Memory B cell (primary cell): ENCODE results near the gene ABCA2.
"Not testable (repeated sequence)": the region's sequence is repeated elsewhere in the genome, so short reads cannot be mapped to it uniquely, and the experiment has no call there.

Source experiments
- ATAC-seq: fragments of 150-1000 bp; cut with Tn5 transposase; 2 replicates; pipeline ENCODE4 v1.10.0; 2021; ENCODE audit warnings: low read depth, mild to moderate bottlenecking, moderate library complexity
- DNase-seq, 2 donors: peaks; one replicate each; pipeline ENCODE4 v3.0.0; 2022; ENCODE audit warnings: low spot score in 2 of 2
- H3K27ac Mint-ChIP-seq: one replicate; pipeline ENCODE4 v1.8.0; 2022; ENCODE audit warnings: mild to moderate bottlenecking, moderate library complexity, mixed read lengths
- H3K27me3 Mint-ChIP-seq: one replicate; pipeline ENCODE4 v1.8.0; 2022; ENCODE audit warnings: mixed read lengths
- H3K36me3 Mint-ChIP-seq: one replicate; pipeline ENCODE4 v1.8.0; 2022; ENCODE audit warnings: mild to moderate bottlenecking, mixed read lengths
- H3K4me1 Mint-ChIP-seq: one replicate; pipeline ENCODE4 v1.8.0; 2022; ENCODE audit warnings: mixed read lengths
- H3K4me3 Mint-ChIP-seq: one replicate; pipeline ENCODE4 v1.8.0; 2022; ENCODE audit warnings: mild to moderate bottlenecking, moderate library complexity, mixed read lengths
- H3K9me3 Mint-ChIP-seq: one replicate; pipeline ENCODE4 v1.8.0; 2022; ENCODE audit warnings: mixed read lengths

Gene ABCA2

DNA sequence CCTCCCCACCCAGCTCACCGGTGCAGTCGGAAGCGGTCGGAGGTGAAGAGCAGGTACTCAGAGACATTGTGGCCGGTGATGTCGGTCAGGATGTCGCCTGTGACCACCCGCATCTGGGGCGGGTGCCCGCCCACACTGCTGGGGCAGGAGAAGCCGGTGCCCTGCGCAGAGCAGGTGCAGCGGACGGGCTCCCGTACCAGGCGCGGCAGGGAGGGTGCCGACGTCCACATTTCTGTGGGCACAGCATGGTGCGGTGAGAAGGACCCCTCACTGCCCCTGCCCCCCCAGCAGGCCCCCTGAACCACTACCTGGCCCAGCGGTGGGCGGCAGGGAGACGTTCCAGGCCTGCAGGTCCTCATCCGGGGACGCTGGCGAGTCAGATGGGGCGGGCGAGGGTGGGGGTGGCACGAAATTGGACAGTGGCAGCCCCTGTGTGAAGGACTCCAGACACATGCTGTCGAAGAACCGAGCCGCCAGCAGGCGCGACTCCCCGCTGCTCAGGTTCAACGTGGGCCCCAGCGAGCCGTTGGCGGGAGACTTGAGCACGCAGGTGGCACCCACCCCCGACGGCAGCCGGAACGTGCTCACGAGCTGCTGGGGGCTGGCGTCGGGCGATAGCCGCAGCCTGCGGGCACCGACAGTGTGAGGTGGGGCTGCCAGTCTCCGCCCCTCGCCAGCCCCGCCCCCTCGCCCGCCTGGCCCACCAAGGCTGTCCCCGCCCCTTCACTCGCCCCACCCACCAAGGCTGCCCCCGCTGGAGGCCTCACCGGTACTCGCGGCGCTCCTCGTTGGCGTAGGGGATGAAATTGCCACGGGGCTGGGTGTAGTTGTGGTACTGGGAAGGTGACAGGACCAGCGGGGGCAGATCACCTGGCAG is 15.1 kb downstream of the ABCA2 start:
- Mint-ChIP-seq H3K9me3 (no peaks in the 10 kb centered on the region), H3K27ac (no peak overlapping the region), H3K27me3 (no peaks in the 10 kb centered on the region), H3K4me3 (no peak overlapping the region), H3K36me3 (peaks cover 7% of the 10 kb centered on the region), H3K4me1 (no peaks in the 10 kb centered on the region)
- ATAC-seq: no peak
- no peak for DNase-seq

GRCh38 chr9:137011907-137012675 is 15.9 kb downstream of the ABCA2 start:
- Mint-ChIP-seq H3K36me3 (peaks cover 6% of the 10 kb centered on the region), H3K27ac (no peak overlapping the region), H3K27me3 (no peaks in the 10 kb centered on the region), H3K4me3 (no peak overlapping the region), H3K9me3 (no peaks in the 10 kb centered on the region), H3K4me1 (no peaks in the 10 kb centered on the region)
- ATAC-seq (no peak), DNase-seq (no peak)

- Mint-ChIP-seq H3K36me3 (peaks cover 6% of the 10 kb centered on the region), H3K27ac (no peak overlapping the region), H3K4me3 (no peak overlapping the region), H3K27me3 (peaks cover 2% of the 10 kb centered on the region), H3K9me3 (no peaks in the 10 kb centered on the region), H3K4me1 (no peaks in the 10 kb centered on the region)
- DNase-seq (no peak), ATAC-seq (no peak)
Observed at GRCh38 chr9:137011156-137011555, 16.9 kb downstream of the ABCA2 start.

DNA sequence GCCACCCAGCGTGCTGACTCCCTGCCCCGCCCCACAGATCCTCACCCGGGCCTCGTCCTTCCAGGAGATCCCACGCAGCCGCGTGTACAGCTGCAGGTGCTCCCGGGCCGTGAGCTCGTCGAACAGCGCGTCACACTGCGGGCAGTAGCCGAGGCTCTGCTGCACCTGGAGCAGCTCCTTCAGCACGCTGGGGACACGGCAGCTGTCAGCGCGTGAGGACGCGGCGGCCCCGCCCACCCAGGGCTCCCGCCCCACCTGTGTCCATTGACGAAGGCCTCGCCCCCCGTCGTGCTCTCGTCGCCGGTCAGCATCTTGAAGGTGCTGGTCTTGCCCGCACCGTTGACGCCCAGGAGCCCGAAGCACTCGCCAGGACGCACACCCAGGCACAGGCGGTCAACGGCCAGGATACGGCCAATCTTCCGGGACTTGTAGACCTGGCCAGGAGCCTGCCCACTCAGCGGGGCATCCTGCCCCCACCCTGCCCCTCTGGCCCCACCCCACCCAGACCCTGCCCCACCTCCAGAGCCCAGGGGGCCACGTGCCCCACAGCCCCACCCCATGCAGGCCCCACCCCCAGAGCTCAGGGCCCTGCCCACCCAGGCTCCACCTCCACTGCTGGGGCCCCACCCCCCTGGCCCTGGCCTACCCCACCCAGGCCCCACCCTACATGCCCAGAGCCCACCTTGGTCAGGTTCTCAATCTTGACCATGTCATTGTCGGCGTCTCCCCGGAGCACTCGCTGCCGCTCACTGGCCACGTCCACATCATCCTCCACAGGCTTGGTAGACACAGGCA is 17.9 kb downstream of the ABCA2 start:
- Mint-ChIP-seq H3K27ac (no peak overlapping the region), H3K9me3 (no peaks in the 10 kb centered on the region), H3K27me3 (peaks cover 2% of the 10 kb centered on the region), H3K36me3 (peaks cover 6% of the 10 kb centered on the region), H3K4me1 (no peaks in the 10 kb centered on the region), H3K4me3 (no peak overlapping the region)
- ATAC-seq: no peak
- DNase-seq: no peak

DNA sequence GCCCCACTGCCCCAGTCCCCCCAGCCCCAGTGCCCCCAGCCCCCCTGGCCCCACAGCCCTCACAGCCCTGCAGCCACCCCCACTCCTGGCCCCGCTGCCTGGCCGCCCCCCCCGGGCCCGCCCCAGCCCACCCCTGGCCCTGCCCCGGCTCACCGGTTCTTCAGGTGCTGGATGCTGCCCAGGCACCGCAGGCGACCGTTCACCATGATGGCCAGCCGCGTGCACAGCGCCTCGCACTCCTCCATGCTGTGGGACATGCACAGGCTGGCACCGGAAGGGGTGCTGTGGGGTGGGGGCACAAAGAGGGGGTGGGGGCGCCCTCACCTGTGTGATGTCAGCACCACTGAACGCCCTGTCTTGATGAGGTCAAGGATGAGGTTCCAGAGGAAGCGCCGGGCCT is 18.8 kb downstream of the ABCA2 start:
- peaks cover 6% of the 10 kb centered on the region for H3K36me3 Mint-ChIP-seq
- H3K27me3 Mint-ChIP-seq: peaks cover 2% of the 10 kb centered on the region
- ATAC-seq: no peak
- DNase-seq: no peak
- no peak overlapping the region for H3K27ac Mint-ChIP-seq
- no peak overlapping the region for H3K4me3 Mint-ChIP-seq
- H3K9me3 Mint-ChIP-seq: peaks cover 3% of the 10 kb centered on the region
- H3K4me1 Mint-ChIP-seq: no peaks in the 10 kb centered on the region

DNA sequence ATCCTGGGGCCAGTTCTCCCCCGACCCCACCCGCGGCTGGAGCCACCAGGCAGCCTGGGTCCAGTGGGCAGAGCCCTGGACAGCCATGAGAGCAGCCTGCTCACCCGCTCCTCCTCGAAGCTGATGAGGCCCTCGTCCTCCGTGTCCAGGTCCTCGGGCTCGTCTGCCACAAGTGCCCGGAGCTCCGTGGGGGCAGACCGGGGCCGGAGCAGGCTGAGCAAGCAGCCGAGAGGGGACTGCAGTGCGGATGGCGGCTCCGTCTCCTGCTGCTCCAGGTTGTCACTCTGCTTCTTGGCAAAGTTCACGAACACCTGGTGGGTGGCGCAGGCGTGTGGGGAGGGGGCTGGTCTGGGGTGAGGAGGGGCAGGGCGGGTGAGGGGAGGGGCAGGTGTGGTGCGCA is 19.7 kb downstream of the ABCA2 start:
- ATAC-seq: no peak

DNA sequence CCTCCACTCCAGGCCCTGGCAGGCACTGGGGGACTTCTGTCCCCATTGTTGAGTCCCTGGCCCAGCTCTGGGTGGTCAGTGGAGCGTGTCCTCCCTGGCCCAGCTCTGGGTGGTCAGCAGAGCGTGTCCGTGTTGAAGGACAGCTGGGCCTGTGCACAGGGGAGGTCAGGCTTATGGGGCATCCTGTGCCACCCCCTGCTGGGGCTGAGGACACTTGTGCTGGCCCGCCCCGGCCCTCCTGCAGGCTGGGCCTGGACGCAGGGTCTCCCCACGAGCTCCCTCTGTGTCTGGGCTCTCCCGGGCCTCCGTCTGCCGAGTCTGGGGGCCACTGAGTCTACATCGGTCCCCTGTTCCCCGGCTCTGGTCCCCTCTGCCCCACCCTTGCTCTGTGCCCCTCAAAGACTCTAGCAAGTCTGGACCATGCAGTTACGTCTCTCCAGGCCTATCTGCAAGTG is 20.2 kb downstream of the ABCA2 start:
- DNase-seq (no peak), ATAC-seq (no peak)
- Mint-ChIP-seq H3K9me3 (peaks cover 3% of the 10 kb centered on the region), H3K36me3 (peaks cover 6% of the 10 kb centered on the region), H3K4me3 (no peak overlapping the region), H3K27me3 (peaks cover 2% of the 10 kb centered on the region), H3K27ac (no peak overlapping the region), H3K4me1 (no peaks in the 10 kb centered on the region)

More for the DNA sequence above, 19.7 kb downstream of the ABCA2 start:
- no peak overlapping the region for H3K4me3 Mint-ChIP-seq
- H3K9me3 Mint-ChIP-seq: peaks cover 3% of the 10 kb centered on the region
- H3K4me1 Mint-ChIP-seq: no peaks in the 10 kb centered on the region
- no peak for DNase-seq
- no peak overlapping the region for H3K27ac Mint-ChIP-seq
- H3K27me3 Mint-ChIP-seq: peaks cover 2% of the 10 kb centered on the region
- H3K36me3 Mint-ChIP-seq: peaks cover 6% of the 10 kb centered on the region

- Mint-ChIP-seq H3K4me3 (no peak overlapping the region), H3K27ac (no peak overlapping the region), H3K9me3 (peaks cover 3% of the 10 kb centered on the region), H3K36me3 (peaks cover 6% of the 10 kb centered on the region), H3K4me1 (no peaks in the 10 kb centered on the region), H3K27me3 (peaks cover 2% of the 10 kb centered on the region)
- ATAC-seq: no peak
- no peak for DNase-seq
Observed at GRCh38 chr9:137007108-137007815, 20.8 kb downstream of the ABCA2 start.

DNA sequence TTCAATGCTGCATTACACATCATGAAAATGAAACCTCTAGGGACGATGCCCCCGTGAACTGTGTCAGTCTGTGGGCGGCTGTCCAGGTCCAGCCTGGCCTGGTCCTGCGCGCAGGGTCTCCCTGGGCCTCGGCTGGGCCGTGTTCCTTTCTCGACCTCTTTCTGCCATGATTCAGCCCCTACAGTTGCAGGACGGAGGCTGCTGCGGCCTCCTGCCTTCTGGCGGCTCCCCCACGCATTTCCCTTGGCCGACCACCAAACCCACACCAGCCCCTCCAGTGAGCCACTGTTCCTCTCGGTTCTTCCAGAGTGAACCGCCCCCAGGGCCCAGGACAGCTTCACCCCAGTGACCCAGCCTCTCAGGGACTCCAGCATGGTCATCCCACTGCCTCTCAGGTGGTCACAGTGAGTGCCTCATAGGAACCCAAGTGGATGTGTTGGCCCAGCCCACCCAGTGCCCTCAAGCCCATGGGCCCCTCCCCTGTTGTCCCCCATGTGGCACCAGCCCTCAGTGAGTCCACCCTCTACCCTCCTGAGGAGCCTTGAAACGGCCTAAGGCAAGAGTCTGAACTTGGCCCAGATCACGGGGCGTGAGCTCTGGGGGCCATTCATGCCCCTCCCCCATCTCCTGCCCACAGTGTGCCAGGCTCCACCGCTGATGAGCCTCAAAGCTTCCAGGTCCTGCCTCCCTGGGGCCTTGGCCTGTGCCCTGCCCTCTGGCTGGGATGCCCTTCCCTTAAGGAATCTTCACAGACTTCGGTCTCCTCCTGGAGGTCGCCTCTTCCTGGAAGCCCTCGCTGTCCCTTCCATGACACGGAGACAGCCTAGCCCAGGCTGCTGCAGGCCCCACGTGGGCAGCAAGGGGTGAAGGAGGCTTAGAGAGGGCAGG is 21.7 kb downstream of the ABCA2 start:
- DNase-seq (no peak), ATAC-seq (no peak)
- Mint-ChIP-seq H3K36me3 (peaks cover 2% of the 10 kb centered on the region), H3K9me3 (peaks cover 3% of the 10 kb centered on the region), H3K4me1 (no peaks in the 10 kb centered on the region), H3K27me3 (peaks cover 2% of the 10 kb centered on the region), H3K27ac (no peak overlapping the region), H3K4me3 (no peak overlapping the region)

DNA sequence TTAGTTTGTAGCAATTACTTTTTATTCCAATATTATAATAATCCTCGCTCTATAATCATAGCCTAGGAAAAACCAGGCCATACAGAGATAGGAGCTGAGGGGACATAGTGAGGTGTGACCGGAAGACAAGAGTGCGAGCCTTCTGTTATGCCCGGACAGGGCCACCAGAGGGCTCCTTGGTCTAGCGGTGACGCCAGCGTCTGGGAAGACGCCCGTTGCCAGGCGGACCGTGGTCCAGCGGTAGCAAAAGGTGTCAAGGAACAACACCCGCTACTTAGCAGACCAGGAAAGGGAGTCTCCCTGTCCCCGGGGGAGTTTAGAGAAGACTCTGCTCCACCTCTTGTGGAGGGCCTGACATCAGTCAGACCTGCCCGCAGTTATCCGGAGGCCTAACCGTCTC is 23.8 kb downstream of the ABCA2 start:
- not testable (repeated sequence) for H3K27ac Mint-ChIP-seq, DNase-seq, H3K27me3 Mint-ChIP-seq

GRCh38 chr9:137002646-137003041 is 25.4 kb downstream of the ABCA2 start:
- no peaks in the 10 kb centered on the region for H3K36me3 Mint-ChIP-seq
- no peak for ATAC-seq
- peaks cover 3% of the 10 kb centered on the region for H3K9me3 Mint-ChIP-seq
- H3K4me3 Mint-ChIP-seq: no peak overlapping the region
- DNase-seq: no peak
- no peak overlapping the region for H3K27ac Mint-ChIP-seq
- H3K4me1 Mint-ChIP-seq: peaks cover 13% of the 10 kb centered on the region
- peaks cover 4% of the 10 kb centered on the region for H3K27me3 Mint-ChIP-seq

More for the DNA sequence above, 23.8 kb downstream of the ABCA2 start:
- not testable (repeated sequence) for H3K4me3 Mint-ChIP-seq, H3K36me3 Mint-ChIP-seq, ATAC-seq, H3K9me3 Mint-ChIP-seq, H3K4me1 Mint-ChIP-seq

GRCh38 chr9:137001857-137002645 is 26.0 kb downstream of the ABCA2 start:
- peaks cover 15% of the 10 kb centered on the region for H3K4me1 Mint-ChIP-seq
- peaks cover 4% of the 10 kb centered on the region for H3K27me3 Mint-ChIP-seq
- DNase-seq (no peak), ATAC-seq (no peak)
- no peak overlapping the region for H3K4me3 Mint-ChIP-seq
- peaks cover 3% of the 10 kb centered on the region for H3K9me3 Mint-ChIP-seq
- H3K27ac Mint-ChIP-seq: no peak overlapping the region
- H3K36me3 Mint-ChIP-seq: no peaks in the 10 kb centered on the region
